HG02571 (cell line): ENCODE measurements around the gene TRPM3.

Experiments used
- ATAC-seq: cut with Tn5 transposase; IDR thresholded peaks from one replicate; pipeline ENCODE4 v1.9.1; 2021; ENCODE audit warnings: mild to moderate bottlenecking, moderate library complexity; ENCODE audit not compliant: unreplicated experiment

The TRPM3 gene

GRCh38 chr9:70951749-70952727 is 169.4 kb downstream of the TRPM3 start:
- no peak for ATAC-seq

GRCh38 chr9:70950270-70950669 is 171.2 kb downstream of the TRPM3 start:
- no peak for ATAC-seq

- no peak for ATAC-seq
These were observed 172.2 kb downstream of the TRPM3 start for GRCh38 chr9:70949239-70949638.

- ATAC-seq, result no peak
These were observed 172.7 kb downstream of the TRPM3 start for GRCh38 chr9:70948744-70949143.

- ATAC-seq, result no peak
These were observed 173.9 kb downstream of the TRPM3 start for GRCh38 chr9:70947511-70947910.

GRCh38 chr9:70947086-70947485 is 174.3 kb downstream of the TRPM3 start:
- ATAC-seq, result no peak

GRCh38 chr9:70945301-70945700 is 176.1 kb downstream of the TRPM3 start:
- no peak for ATAC-seq

GRCh38 chr9:70941191-70941590 is 180.2 kb downstream of the TRPM3 start:
- no peak for ATAC-seq

- no peak for ATAC-seq
These were observed 180.8 kb downstream of the TRPM3 start for GRCh38 chr9:70940605-70941004.

- no peak for ATAC-seq
These were observed 184.9 kb downstream of the TRPM3 start for GRCh38 chr9:70936536-70936935.

- no peak for ATAC-seq
These were observed 185.6 kb downstream of the TRPM3 start for GRCh38 chr9:70935856-70936255.

GRCh38 chr9:70934642-70935041 is 186.8 kb downstream of the TRPM3 start:
- no peak for ATAC-seq

- no peak for ATAC-seq
These were observed 188.1 kb downstream of the TRPM3 start for GRCh38 chr9:70933321-70933720.

- ATAC-seq, result no peak
These were observed 189.3 kb downstream of the TRPM3 start for GRCh38 chr9:70932097-70932496.

- ATAC-seq, result no peak
These were observed 193.9 kb downstream of the TRPM3 start for GRCh38 chr9:70927530-70927929.

GRCh38 chr9:70924895-70925547 is 196.4 kb downstream of the TRPM3 start:
- ATAC-seq, result no peak

- no peak for ATAC-seq
These were observed 197.0 kb downstream of the TRPM3 start for GRCh38 chr9:70924380-70924779.

GRCh38 chr9:70923961-70924360 is 197.5 kb downstream of the TRPM3 start:
- no peak for ATAC-seq

- no peak for ATAC-seq
These were observed 200.3 kb downstream of the TRPM3 start for GRCh38 chr9:70921136-70921535.

GRCh38 chr9:70917277-70917676 is 204.1 kb downstream of the TRPM3 start:
- no peak for ATAC-seq

- ATAC-seq, result no peak
These were observed 209.6 kb downstream of the TRPM3 start for GRCh38 chr9:70911791-70912190.

- ATAC-seq, result no peak
These were observed 210.8 kb downstream of the TRPM3 start for GRCh38 chr9:70910598-70910997.
